ENCODE data around the gene FAM193A.

DNA sequence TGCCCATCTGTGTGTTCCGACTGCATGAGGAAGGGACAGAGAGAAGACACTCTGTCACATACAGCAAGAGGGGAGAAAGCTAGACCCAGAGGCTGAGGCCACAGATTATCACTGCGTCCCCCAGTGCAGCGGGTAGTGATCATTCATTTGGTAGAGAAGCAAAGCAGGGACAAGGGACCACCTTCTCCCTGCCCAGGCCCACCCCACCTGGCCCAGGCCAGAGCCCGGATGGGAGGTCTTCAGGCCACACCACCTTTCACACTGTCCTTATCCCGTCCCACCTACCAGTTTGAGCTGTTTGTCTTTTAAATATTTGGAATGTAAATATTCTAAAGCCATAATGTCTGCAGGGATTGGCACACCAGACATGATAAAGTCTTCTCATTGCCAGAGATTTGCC lies 209.1 kb downstream of the FAM193A start:
- TF ChIP-seq GATA2 (IDR thresholded peaks at IDR 0.05; ENCODE audit: low read depth, low read length) (no peak), GATA3 (IDR thresholded peaks at IDR 0.05; ENCODE audit: low read depth, low read length) (no peak)

Measured in SH-SY5Y (cell line).